Measurements from ENCODE around the gene TTC28.

TTC28 gene

GRCh38 chr22:28031383-28031922 lies 648.2 kb downstream of the TTC28 start:
- DNase-seq, result no peak

- no peak for DNase-seq
These were observed 649.2 kb downstream of the TTC28 start for GRCh38 chr22:28030473-28030872.

DNA sequence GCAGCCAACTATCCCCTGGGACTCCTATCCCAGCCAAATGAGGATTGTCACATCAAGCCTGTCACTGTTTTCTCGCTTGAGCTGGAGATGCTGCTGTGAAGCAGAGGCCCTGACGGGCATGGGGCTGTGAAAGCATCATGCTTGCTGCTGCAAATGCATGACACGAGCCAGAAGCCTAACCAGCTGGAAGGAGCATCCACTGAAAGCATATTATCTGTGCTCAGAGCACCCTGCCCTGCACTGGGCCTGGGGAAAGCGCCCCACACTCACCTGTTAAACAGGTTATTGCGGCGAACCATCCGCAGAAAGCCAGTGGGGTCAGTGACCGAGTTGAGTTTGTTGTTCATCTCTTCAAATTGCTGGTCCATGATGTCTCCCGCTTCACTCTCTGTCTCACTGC lies 649.7 kb downstream of the TTC28 start:
- no peak for DNase-seq

- no peak for DNase-seq
These were observed 650.3 kb downstream of the TTC28 start for GRCh38 chr22:28029201-28029948.

DNA sequence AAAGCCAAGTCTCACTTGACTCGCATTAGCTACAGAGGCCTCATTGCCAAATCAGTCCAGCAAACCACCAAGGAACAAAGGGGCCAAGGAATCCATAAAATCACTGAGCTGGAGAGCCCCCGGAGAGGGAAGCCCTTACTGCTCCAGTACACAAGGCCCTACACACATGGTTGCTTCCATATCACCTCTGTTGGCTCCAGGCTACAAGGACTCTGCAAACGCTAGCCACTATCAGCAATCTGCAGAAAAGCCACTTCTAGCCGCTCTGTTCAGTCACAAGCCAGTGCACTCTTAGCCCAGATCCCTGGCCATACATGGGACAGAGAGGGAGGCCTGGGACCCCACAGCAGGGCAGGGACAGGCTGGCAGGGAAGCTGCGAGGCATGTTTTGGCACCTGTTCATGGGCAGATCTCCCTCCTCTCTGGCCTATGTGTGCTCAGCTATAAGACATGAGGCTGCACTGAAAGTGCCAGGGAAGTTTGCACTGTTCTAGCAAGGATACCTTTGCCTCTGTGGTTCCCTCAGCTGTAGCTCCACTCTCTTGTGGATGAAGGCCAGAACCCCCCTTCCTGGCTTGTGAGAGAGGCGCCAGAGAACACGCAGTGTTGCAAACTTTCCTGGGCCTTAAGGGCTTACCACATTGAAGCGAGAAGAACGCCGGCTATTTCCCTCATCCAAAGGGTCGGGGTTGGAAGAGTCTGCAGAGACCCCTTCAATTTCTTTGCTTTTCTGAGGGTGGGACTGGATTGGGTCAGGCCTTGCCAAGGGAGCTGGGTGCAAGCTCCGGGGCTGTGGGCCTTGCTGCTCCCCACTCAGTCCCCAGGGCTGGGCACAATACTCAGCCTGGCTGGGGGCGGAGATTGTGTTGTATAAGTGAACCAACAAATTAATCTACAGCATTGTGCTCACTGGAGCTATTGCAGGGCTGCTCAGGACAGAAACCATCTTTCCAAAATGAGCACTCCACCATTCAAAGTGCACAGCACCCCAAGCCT lies 651.9 kb downstream of the TTC28 start:
- no peak for DNase-seq

DNA sequence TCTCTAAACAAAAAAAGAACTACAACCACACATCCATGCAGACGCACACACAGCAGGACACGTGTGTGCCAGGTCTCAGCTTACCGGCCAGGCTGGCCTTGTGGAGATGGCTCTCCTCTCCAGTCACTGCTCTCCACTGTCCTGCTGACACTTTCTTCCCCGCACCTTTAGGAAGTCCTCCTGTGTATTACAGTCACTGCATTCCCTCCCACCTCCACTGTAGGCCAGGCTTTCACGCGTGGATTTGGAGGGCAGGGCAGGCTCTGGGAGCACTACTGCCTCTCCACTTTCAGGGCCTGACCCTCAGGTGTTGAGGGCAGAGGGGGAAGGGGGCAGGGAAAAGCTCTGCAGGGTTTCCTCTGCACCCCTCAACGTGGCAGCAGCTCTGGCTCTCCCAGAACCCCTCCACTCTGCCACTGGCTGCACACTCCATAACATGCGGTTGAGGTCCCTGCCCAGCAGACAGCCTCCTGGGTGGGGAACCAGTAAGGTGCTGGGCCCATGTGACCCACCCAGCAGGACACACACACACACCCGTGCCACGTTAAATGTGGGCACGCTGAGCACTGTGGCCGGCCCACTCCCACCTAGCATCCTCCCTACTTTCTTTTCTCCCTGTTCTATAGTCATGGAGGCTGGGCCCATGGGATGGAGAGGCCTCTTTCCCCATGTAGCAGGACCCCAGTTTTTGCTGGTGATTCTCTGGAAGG lies 653.6 kb downstream of the TTC28 start:
- no peak for DNase-seq

DNA sequence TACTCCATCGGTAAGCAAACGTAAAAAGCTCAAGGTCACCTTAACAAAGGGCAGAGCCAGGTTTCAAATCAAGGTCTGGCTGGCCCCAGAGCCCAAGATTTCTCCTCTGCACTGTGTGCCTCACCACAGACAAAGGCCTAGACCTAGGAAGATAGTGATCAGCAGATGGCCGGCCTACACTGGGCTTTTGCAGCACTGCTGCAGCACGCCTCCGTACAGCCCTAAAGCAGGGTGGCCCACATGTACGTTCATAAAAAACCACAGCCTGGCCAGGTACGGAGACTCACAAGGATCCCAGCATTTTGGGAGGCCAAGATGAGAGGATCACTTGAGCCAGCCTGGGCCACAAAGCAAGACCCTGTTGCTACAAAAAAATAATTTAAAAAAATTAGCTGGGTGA lies 654.3 kb downstream of the TTC28 start:
- no peak for DNase-seq

- DNase-seq, result no peak
These were observed 655.2 kb downstream of the TTC28 start for GRCh38 chr22:28024422-28024888.

DNA sequence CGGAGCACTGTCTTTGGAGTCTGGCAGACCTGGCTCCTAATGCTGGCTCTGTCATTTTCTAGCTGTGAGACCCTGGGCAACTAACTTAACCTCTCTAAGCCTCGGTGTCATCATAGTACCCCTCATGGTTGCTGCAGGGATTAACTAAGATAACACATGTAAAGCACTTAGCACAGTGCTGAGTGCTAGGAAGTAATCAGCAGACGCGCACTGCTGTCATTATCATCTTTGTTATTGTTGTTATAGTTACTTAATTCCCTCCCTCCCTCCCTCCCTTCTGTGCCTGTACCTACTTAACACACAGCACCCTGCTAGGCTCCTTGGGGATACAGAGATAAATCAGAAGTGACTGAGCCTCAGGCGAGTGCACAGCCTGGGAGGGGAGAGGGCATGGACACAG lies 655.9 kb downstream of the TTC28 start:
- no peak for DNase-seq

- DNase-seq, result no peak
These were observed 656.6 kb downstream of the TTC28 start for GRCh38 chr22:28023036-28023435.

GRCh38 chr22:28021998-28022660 lies 657.5 kb downstream of the TTC28 start:
- DNase-seq, result no peak

GRCh38 chr22:28021116-28021997 lies 658.3 kb downstream of the TTC28 start:
- DNase-seq, result no peak

GRCh38 chr22:28019881-28020861 lies 659.5 kb downstream of the TTC28 start:
- no peak for DNase-seq

DNA sequence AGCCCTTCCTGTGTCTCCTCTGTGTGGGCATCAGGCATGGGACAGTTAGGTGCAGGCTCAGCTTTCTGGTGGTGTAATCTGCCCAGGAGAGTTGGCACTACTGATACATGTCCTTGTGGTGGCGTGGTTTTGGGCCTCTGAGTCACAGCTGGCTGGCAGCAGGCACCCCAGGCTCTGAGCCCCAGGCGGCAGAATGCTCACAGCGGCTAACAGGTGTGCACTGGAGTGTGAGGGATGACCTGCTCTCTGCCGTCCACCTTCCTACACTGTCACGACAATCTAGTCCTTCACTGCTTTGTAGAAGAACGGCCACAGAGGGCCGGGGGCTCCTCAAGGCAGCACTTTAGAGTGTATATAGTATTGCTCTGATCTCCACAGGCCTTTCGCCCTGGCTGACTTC lies 660.3 kb downstream of the TTC28 start:
- no peak for DNase-seq

GRCh38 chr22:28018461-28018927 lies 661.1 kb downstream of the TTC28 start:
- DNase-seq, result no peak

DNA sequence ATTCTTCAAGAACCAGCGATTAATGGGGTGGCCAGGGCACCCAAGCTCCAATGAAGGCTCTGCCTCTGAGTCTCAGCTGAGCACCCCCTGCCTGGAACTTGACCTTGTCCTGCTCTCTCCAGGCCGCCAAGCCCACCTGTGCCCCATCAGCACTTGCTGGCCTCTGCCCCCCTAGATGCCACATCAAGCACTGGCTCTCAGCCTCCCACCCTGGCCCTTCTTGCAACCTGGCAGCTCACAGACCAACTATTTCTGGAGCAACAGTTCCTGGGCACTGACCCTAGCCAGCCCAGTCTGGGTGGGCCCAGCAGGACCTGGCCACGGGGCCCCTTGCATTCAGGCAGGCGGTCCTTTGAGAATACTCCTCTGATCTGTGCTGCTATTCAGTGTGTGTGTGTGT lies 661.8 kb downstream of the TTC28 start:
- DNase-seq, result no peak

- no peak for DNase-seq
These were observed 662.2 kb downstream of the TTC28 start for GRCh38 chr22:28017558-28017820.

DNA sequence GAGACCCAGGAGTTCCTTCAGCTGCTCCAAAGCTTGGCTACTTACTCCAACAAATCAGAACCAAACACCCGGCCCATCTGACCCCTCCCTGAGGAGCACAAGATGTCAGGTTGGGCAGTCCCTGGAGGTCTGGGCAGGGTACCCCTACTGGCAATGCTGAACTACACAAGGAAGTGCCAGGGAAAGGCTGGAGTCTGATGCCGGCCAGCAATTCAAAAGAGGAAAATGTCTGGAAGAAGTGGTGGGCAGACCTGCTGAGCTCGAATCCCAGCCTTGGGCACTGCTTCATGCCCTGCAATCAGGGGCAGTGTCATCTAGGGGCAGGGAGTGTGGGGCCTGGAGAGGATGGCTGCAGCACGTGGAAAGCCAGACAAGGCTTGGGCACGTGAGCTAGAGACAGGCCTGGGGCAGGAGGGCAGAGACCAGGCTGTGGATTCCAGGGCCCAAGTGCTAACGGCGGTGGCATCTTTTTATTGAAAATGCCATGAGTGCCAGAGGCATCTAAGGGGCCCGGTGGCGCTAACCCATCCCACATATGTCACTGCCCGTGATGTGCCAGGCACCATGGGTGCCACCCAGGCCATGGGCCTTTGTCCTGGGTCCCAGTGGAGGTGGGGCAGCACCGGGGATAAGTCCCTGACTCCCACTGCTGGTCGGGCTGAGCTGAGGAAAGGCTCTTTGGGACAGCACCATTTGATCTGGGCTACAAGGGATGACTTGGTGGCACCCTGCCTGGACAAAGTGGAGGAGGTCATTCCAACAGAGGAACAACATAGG lies 662.7 kb downstream of the TTC28 start:
- DNase-seq, result no peak

Measured in SIG-M5 (cell line).